ENCODE results near the gene MRPL52.
A peak's percentile ranks its signal among the peaks of the same experiment; 100 is the strongest.

Gene MRPL52

GRCh38 chr14:22875748-22876319 lies 46.1 kb downstream of the MRPL52 start:
- H3K27ac ChIP-seq, result peak overlapping the region; percentile 18
- H3K27me3 ChIP-seq, result no peaks in the 10 kb centered on the region
- peaks cover 70 to 73% of the 10 kb centered on the region in 2 experiments for H3K4me1 ChIP-seq (ENCODE audit: control insufficient read depth in 1 of 2, insufficient read depth in 1 of 2, low read depth in 1 of 2, low read length in 1 of 2)
- H3K4me3 ChIP-seq (ENCODE audit: low read depth in 1 of 2, low read length in 1 of 2), result no peak overlapping the region
- no peaks in the 10 kb centered on the region for H3K9me3 ChIP-seq
- H3K36me3 ChIP-seq, result peaks cover 85% of the 10 kb centered on the region
- TF ChIP-seq CTCF (IDR thresholded peaks at IDR 0.05), result no peak

GRCh38 chr14:22877000-22877501 lies 47.4 kb downstream of the MRPL52 start:
- TF ChIP-seq CTCF (IDR thresholded peaks at IDR 0.05), result no peak
- Histone ChIP-seq H3K4me3 (ENCODE audit: low read depth in 1 of 2, low read length in 1 of 2) (no peak overlapping the region), H3K27me3 (no peaks in the 10 kb centered on the region), H3K27ac (peak overlapping the region; percentile 67), H3K4me1 (ENCODE audit: control insufficient read depth in 1 of 2, insufficient read depth in 1 of 2, low read depth in 1 of 2, low read length in 1 of 2) (peaks cover 62 to 67% of the 10 kb centered on the region in 2 experiments), H3K36me3 (peaks cover 95% of the 10 kb centered on the region), H3K9me3 (no peaks in the 10 kb centered on the region)

- H3K9me3 ChIP-seq, result no peaks in the 10 kb centered on the region
- H3K4me1 ChIP-seq (ENCODE audit: control insufficient read depth in 1 of 2, insufficient read depth in 1 of 2, low read depth in 1 of 2, low read length in 1 of 2), result peaks cover 51 to 62% of the 10 kb centered on the region in 2 experiments
- no peak for TF ChIP-seq CTCF (IDR thresholded peaks at IDR 0.05)
- no peak overlapping the region for H3K4me3 ChIP-seq (ENCODE audit: low read depth in 1 of 2, low read length in 1 of 2)
- peak overlapping the region; percentile 67 for H3K27ac ChIP-seq
- H3K36me3 ChIP-seq, result peaks cover 83% of the 10 kb centered on the region
- peaks cover 13% of the 10 kb centered on the region for H3K27me3 ChIP-seq
Measured at GRCh38 chr14:22878271-22879246, 48.9 kb downstream of the MRPL52 start.

- no peak for TF ChIP-seq CTCF (IDR thresholded peaks at IDR 0.05)
- H3K9me3 ChIP-seq, result no peaks in the 10 kb centered on the region
- H3K4me3 ChIP-seq (ENCODE audit: low read depth in 1 of 2, low read length in 1 of 2), result no peak overlapping the region
- H3K27me3 ChIP-seq, result peaks cover 38% of the 10 kb centered on the region
- H3K4me1 ChIP-seq (ENCODE audit: control insufficient read depth in 1 of 2, insufficient read depth in 1 of 2, low read depth in 1 of 2, low read length in 1 of 2), result peaks cover 35 to 43% of the 10 kb centered on the region in 2 experiments
- H3K27ac ChIP-seq, result peak overlapping the region; percentile 39
- peaks cover 69% of the 10 kb centered on the region for H3K36me3 ChIP-seq
Measured at GRCh38 chr14:22882064-22882463, 52.4 kb downstream of the MRPL52 start.

GRCh38 chr14:22882529-22883172 lies 53.0 kb downstream of the MRPL52 start:
- peaks cover 39% of the 10 kb centered on the region for H3K27me3 ChIP-seq
- H3K4me3 ChIP-seq (ENCODE audit: low read depth in 1 of 2, low read length in 1 of 2), result no peak overlapping the region
- peaks cover 64% of the 10 kb centered on the region for H3K36me3 ChIP-seq
- H3K4me1 ChIP-seq (ENCODE audit: control insufficient read depth in 1 of 2, insufficient read depth in 1 of 2, low read depth in 1 of 2, low read length in 1 of 2), result peaks cover 35 to 42% of the 10 kb centered on the region in 2 experiments
- no peaks in the 10 kb centered on the region for H3K9me3 ChIP-seq
- peak overlapping the region; percentile 39 for H3K27ac ChIP-seq
- TF ChIP-seq CTCF (IDR thresholded peaks at IDR 0.05), result no peak
